H1 (cell line): ENCODE measurements around the gene GIGYF2.
"Not testable (repeated sequence)": the region's sequence is repeated elsewhere in the genome, so short reads cannot be mapped to it uniquely, and the experiment has no call there.

ENCODE experiments used
- BRCA1 ChIP-seq: IDR thresholded peaks from 2 replicates; pipeline ENCODE4 v1.6.1; 2012; ENCODE audit warnings: low read depth, low read length, improper control_type of control experiment
- CBX5 ChIP-seq: fragments of 300-800, 300-1000 bp; sonication (generic); IDR thresholded peaks from 2 replicates; pipeline ENCODE4 v1.7.1; 2016; ENCODE audit warnings: antibody characterized with exemption, low read length, low read depth
- CTCF ChIP-seq, 3 experiments: IDR thresholded peaks; 1 replicate in 2 of 3; 2 replicates in 1 of 3; pipeline versions ENCODE4 v1.5.1 to v1.6.1; 2011; ENCODE audit warnings: low read length in 3 of 3, mild to moderate bottlenecking in 3 of 3, inconsistent platforms in 2 of 3, low read depth in 1 of 3, moderate library complexity in 1 of 3; ENCODE audit not compliant: insufficient read depth in 1 of 3; ENCODE audit errors: control extremely low read depth in 1 of 3
- HDAC6 ChIP-seq: IDR thresholded peaks from one replicate; pipeline ENCODE4 v1.7.1; 2012; ENCODE audit warnings: low read depth, mild to moderate bottlenecking, inconsistent platforms, low read length, moderate library complexity
- JUND ChIP-seq: IDR thresholded peaks from 2 replicates; pipeline ENCODE4 v1.6.1; 2011; ENCODE audit warnings: mild to moderate bottlenecking, improper control_type of control experiment, low read length
- POLR2A ChIP-seq, 2 experiments: IDR thresholded peaks; 1 replicate in 1 of 2; 2 replicates in 1 of 2; pipeline ENCODE4 v1.6.1; 2011; ENCODE audit warnings: low read depth in 2 of 2, low read length in 2 of 2, mild to moderate bottlenecking in 2 of 2; ENCODE audit errors: control extremely low read depth in 1 of 2
- POLR2AphosphoS5 ChIP-seq: IDR thresholded peaks from 2 replicates; pipeline ENCODE4 v1.6.1; 2011; ENCODE audit warnings: low read depth, low read length
- RAD21 ChIP-seq, 2 experiments: IDR thresholded peaks in 1 of 2; conservative IDR thresholded peaks in 1 of 2; 2 replicates each; pipeline ENCODE4 v1.6.1; 2011; ENCODE audit warnings: low read depth in 2 of 2, low read length in 2 of 2, improper control_type of control experiment in 1 of 2, inconsistent platforms in 1 of 2, mild to moderate bottlenecking in 1 of 2, moderate library complexity in 1 of 2
- RFX5 ChIP-seq: IDR thresholded peaks from 2 replicates; pipeline ENCODE4 v1.6.1; 2011; ENCODE audit warnings: low read depth, low read length, improper control_type of control experiment, borderline replicate concordance
- TCF12 ChIP-seq: IDR thresholded peaks from 2 replicates; pipeline ENCODE4 v1.6.1; 2011; ENCODE audit warnings: low read depth, mild to moderate bottlenecking, low read length
- TEAD4 ChIP-seq: IDR thresholded peaks from 2 replicates; pipeline ENCODE4 v1.6.1; 2012; ENCODE audit warnings: low read depth, low read length, inconsistent platforms, mixed read lengths

GRCh38 chr2:232906867-232907717 is 210.0 kb downstream of the GIGYF2 start:
- TF ChIP-seq POLR2AphosphoS5; CTCF (IDR thresholded peaks at IDR 0.05; ENCODE audit: control extremely low read depth in 1 of 3, insufficient read depth in 1 of 3, low read depth in 1 of 3, low read length in 3 of 3); BRCA1; JUND; RFX5; POLR2A (IDR thresholded peaks at IDR 0.05; ENCODE audit: control extremely low read depth in 1 of 2, low read depth in 2 of 2, low read length in 2 of 2); TEAD4; TCF12; RAD21 (IDR thresholded peaks at IDR 0.05 in 1 of 2, conservative IDR thresholded peaks at IDR 0.05 in 1 of 2; ENCODE audit: low read depth in 2 of 2, low read length in 2 of 2); CBX5; HDAC6: not testable (repeated sequence)
